Measurements from ENCODE around the gene ARMC7.

ARMC7 gene

DNA sequence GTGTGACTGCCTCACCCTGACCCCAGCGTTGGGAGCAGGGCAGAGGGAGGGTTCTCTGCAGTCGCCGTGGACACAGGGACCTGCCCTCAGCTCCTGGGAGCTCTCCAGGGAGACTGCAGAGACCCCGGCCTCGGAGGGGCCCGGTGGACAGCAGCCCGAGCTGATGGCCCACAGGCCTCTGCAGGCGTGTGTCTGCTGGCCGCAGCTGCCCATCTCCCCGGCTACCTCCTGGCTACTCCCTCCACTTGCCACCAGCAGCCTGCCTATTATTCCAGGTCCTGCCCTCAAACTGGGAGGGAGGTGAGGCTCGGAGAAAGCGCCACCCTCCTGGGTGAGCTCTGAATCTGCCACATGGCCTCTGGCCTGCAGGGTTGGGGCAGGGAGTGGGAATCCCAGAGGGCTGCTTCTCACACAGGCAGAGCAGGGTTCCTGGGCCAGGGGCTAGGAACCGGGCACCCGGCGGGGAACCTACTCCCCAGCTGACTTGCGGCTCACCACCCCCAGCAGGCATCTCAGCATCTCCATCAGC, 14.8 kb upstream of the ARMC7 start:
- no peak overlapping the region for H3K4me3 ChIP-seq (ENCODE audit: low read length)
- TF ChIP-seq CTCF (conservative IDR thresholded peaks at IDR 0.05; ENCODE audit: low read depth, low read length) = no peak
- DNase-seq (ENCODE audit: low read depth) = no peak

DNA sequence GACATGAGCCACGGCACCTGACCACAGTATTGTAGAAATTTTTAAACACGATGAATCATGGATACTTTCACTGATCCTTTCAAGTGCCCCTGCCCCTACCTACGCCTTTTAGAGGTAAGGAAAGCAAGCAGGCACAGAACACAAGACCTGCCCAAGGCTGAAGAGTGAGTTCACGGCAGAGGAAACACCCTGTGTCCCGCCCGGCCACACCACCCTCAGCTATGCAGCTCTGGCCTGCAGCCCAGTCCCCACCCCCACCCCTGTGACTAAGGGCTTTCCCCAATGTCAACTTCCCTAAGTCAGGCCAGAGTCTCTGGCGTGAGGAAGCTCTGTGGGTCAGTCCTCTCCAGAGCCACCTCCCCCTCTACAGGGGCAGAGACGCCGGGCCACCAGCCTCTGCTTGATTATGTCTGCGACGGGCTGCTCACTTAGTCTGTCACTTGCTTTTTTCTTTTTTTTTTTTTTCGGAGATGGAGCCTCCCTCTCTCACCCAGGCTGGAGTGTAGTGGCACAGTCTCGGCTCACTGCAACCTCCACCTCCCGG, 13.6 kb upstream of the ARMC7 start:
- no peak overlapping the region for H3K4me3 ChIP-seq (ENCODE audit: low read length)
- peak; percentile 84 for DNase-seq (ENCODE audit: low read depth)

GRCh38 chr17:75097865-75098264, 11.9 kb upstream of the ARMC7 start:
- TF ChIP-seq CTCF (conservative IDR thresholded peaks at IDR 0.05; ENCODE audit: low read depth, low read length) = no peak
- no peak for DNase-seq (ENCODE audit: low read depth)
- no peak overlapping the region for H3K4me3 ChIP-seq (ENCODE audit: low read length)

More for the DNA sequence above, 13.6 kb upstream of the ARMC7 start:
- no peak for TF ChIP-seq CTCF (conservative IDR thresholded peaks at IDR 0.05; ENCODE audit: low read depth, low read length)

DNA sequence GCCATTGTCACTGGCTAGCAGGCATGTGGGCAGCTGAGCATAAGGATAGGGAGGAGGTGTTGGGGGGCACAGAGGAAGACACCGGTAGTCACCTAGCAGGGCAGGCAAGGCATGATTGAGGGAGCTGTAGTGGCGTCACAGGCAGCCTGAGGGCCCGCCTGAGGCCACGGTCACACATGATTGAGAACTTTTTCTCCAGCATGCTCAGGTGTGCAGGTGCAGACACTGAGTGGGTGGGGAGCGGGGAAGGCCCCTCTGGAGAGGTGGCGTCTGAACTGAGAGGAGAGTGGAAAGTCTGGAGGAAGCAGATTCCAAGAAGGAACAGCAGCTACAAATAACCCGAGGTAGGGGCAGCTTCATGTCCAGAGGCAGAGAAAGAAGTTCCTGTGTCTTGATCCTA, 10.9 kb upstream of the ARMC7 start:
- no peak for DNase-seq (ENCODE audit: low read depth)
- H3K4me3 ChIP-seq (ENCODE audit: low read length) = no peak overlapping the region
- no peak for TF ChIP-seq CTCF (conservative IDR thresholded peaks at IDR 0.05; ENCODE audit: low read depth, low read length)

- TF ChIP-seq CTCF (conservative IDR thresholded peaks at IDR 0.05; ENCODE audit: low read depth, low read length) = no peak
- no peak for DNase-seq (ENCODE audit: low read depth)
- no peak overlapping the region for H3K4me3 ChIP-seq (ENCODE audit: low read length)
These were observed 9.7 kb upstream of the ARMC7 start for GRCh38 chr17:75099881-75100595.

- DNase-seq (ENCODE audit: low read depth) = no peak
- no peak overlapping the region for H3K4me3 ChIP-seq (ENCODE audit: low read length)
- TF ChIP-seq CTCF (conservative IDR thresholded peaks at IDR 0.05; ENCODE audit: low read depth, low read length) = no peak
These were observed 7.4 kb upstream of the ARMC7 start for GRCh38 chr17:75102385-75102821.

Data from retinal pigment epithelial cell (primary cell).